ENCODE results near the gene SAXO1. TPM values are rescaled to one million over a fixed set of nuclear protein-coding genes. Genes with fewer than 3 reads are reported as not detected.

SAXO1 gene
- not detected in 2 replicates for total RNA-seq

GRCh38 chr9:19033015-19033414 lies at the start of gene SAXO1:
Gene SAXO1 (minus strand): TSS chr9:19033209. CDS start chr9:19032908, 301 bp downstream.

GRCh38 chr9:19048966-19049916 lies 16.2 kb upstream of the SAXO1 start, which contains the start of gene RRAGA:
Gene RRAGA (plus strand): TSS chr9:19049427. CDS start chr9:19049660, 233 bp downstream.

Small RNAs within 50 kb of the gene (small RNA-seq; reads per million reads assigned to genes)
- gene RNU6-264P = not detected
- gene SCARNA8 = 59.9 reads per million, percentile 98 among the genes with 10 or more reads in this experiment

Other genes with a start within 250 kb of the SAXO1 start
- 43.8 and 46.1 TPM in 2 replicates for gene RRAGA, start 16.2 kb upstream of the SAXO1 start, total RNA-seq
- 18.0 and 23.5 TPM in 2 replicates for gene HAUS6, start 69.7 kb upstream of the SAXO1 start, total RNA-seq
- 56.6 and 119 TPM in 2 replicates for gene PLIN2, start 94.3 kb upstream of the SAXO1 start, total RNA-seq
- 65.7 and 76.2 TPM in 2 replicates for gene DENND4C, start 197.5 kb upstream of the SAXO1 start, total RNA-seq

All from vein endothelial cell (primary cell).